Ishikawa (cell line): ENCODE measurements around the gene CPNE2.

Experiments used
- CEBPB ChIP-seq: IDR thresholded peaks from 2 replicates; pipeline ENCODE4 v1.6.1; 2012
- CREB1 ChIP-seq: IDR thresholded peaks from 2 replicates; pipeline ENCODE4 v1.6.1; 2012; ENCODE audit warnings: low read depth
- EGR1 ChIP-seq: IDR thresholded peaks from 2 replicates; pipeline ENCODE4 v1.6.1; 2012
- EP300 ChIP-seq: IDR thresholded peaks from 2 replicates; pipeline ENCODE4 v1.6.1; 2012; ENCODE audit warnings: borderline replicate concordance
- FOXM1 ChIP-seq: IDR thresholded peaks from 2 replicates; pipeline ENCODE4 v1.6.1; 2012; ENCODE audit warnings: low read depth, borderline replicate concordance
- RAD21 ChIP-seq: IDR thresholded peaks from 2 replicates; pipeline ENCODE4 v1.6.1; 2012; ENCODE audit warnings: low read depth
- TAF1 ChIP-seq: IDR thresholded peaks from 2 replicates; pipeline ENCODE4 v1.6.1; 2012; ENCODE audit warnings: low read depth, mild to moderate bottlenecking
- TEAD4 ChIP-seq: IDR thresholded peaks from 2 replicates; pipeline ENCODE4 v1.6.1; 2012
- YY1 ChIP-seq: IDR thresholded peaks from 2 replicates; pipeline ENCODE4 v1.6.1; 2012; ENCODE audit warnings: low read depth
- ZBTB7A ChIP-seq: IDR thresholded peaks from 2 replicates; pipeline ENCODE4 v1.6.1; 2012; ENCODE audit warnings: low read depth
- TF ChIP-seq, protein P1 (sequence below): IDR thresholded peaks from 2 replicates; pipeline ENCODE4 v1.6.1; 2012
- TF ChIP-seq, protein P2 (sequence below): IDR thresholded peaks from 2 replicates; pipeline ENCODE4 v1.6.1; 2012

DNA sequence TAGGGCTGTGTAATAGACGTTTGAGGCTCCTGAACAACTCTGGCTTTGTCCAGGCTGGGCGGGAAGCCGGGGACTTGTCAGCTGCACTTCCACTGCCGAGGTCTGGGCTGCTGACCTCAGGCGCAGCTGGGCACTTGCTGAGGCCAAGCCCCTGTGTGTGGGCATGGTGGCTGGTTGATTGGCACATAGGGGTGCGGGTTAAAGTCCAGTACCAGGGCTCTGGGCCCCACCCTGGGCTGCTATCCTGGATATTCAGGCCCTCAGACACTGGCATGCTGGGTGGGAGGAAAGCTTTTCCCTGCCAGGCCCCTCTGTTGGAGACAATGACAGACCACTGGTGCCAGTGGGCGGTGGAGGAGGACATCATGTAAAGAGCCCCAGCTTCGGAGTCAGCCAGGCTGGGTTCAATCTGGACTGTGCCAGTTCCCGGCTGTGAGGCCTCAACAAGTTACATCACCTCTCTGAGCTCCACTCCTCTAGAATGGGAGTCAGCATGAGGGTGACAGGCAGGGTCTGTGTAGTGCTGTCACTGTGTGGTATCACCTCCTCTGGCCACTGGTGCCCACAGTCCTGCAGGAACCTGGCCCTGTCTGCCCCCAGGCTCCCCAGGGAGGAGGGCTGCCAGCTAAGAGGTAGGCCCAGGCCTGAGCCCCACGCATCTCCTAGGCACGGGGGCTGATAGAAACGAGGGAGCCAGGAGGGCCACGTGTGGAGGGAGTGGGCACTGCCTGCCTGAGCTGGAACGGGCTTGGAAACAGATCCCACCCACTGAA lies 51.0 kb downstream of the CPNE2 start:
- no peak for TF ChIP-seq EP300
- no peak for TF ChIP-seq FOXM1
- no peak for TF ChIP-seq RAD21
- no peak for TF ChIP-seq TEAD4
- TF ChIP-seq CREB1: no peak
- no peak for TF ChIP-seq ZBTB7A
- TF ChIP-seq, protein P1, sequence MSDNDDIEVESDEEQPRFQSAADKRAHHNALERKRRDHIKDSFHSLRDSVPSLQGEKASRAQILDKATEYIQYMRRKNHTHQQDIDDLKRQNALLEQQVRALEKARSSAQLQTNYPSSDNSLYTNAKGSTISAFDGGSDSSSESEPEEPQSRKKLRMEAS: no peak
- no peak for TF ChIP-seq CEBPB
- TF ChIP-seq EGR1: no peak
- TF ChIP-seq, protein P2, sequence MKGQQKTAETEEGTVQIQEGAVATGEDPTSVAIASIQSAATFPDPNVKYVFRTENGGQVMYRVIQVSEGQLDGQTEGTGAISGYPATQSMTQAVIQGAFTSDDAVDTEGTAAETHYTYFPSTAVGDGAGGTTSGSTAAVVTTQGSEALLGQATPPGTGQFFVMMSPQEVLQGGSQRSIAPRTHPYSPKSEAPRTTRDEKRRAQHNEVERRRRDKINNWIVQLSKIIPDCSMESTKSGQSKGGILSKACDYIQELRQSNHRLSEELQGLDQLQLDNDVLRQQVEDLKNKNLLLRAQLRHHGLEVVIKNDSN: no peak
- no peak for TF ChIP-seq TAF1
- no peak for TF ChIP-seq YY1
